HepG2 (cell line): Measurements from ENCODE around the gene HINT1. TPM values are rescaled to one million over a fixed set of nuclear protein-coding genes. Genes with fewer than 3 reads are reported as not detected.

ENCODE experiments used
- ATAC-seq: fragments of 200-7000 bp; cut with Tn5 transposase; 3 replicates; pipeline ENCODE4 v1.9.1; 2020; ENCODE audit warnings: mild to moderate bottlenecking, moderate library complexity
- BruUV-seq: library from RNA; stranded (reverse); fragments of 400-500 nt; replicated peaks from 2 replicates; lab custom pipeline; 2021; lab: Mats Ljungman, UMichigan
- CTCF ChIA-PET: fragments of 300-600 bp; formaldehyde crosslinking; extraction: SDS; loops from one replicate; lab custom pipeline; 2021; ENCODE audit warnings: low total read pairs, inconsistent platforms, low intra/inter-chr PET ratio; lab: Yijun Ruan, JAX
- POLR2A ChIA-PET: fragments of 350-600 bp; sonication (Branson Sonifier 250); formaldehyde crosslinking; loops from one replicate; lab custom pipeline; 2020; ENCODE audit warnings: antibody characterized with exemption, inconsistent platforms; lab: Yijun Ruan, JAX
- DNase-seq: peaks from one replicate; pipeline ENCODE4 v3.0.0-alpha.2; 2015; ENCODE audit warnings: low spot score
- FAIRE-seq: peaks from 3 replicates; lab custom pipeline; 2011; peaks lifted over from hg19 to GRCh38; lab: Jason Lieb, UNC
- H2AFZ ChIP-seq: one replicate; pipeline ENCODE4 v1.6.1; 2011; ENCODE audit warnings: low read length, inconsistent platforms
- H3K27ac ChIP-seq: fragments of 300-600 bp; 3 replicates; pipeline ENCODE4 v1.8.0; 2011; ENCODE audit warnings: mixed run types, mild to moderate bottlenecking, mixed read lengths, low read length, inconsistent platforms; ENCODE audit not compliant: insufficient read depth; ENCODE audit errors: extremely low read length
- H3K27me3 ChIP-seq, 2 experiments: fragments of 200-600 bp in 1 of 2; 2 replicates in 1 of 2; 3 replicates in 1 of 2; pipeline versions ENCODE4 v1.6.0 to v1.8.0; 2011; ENCODE audit warnings: low read length in 2 of 2, mild to moderate bottlenecking in 2 of 2, moderate library complexity in 2 of 2, inconsistent platforms in 1 of 2; ENCODE audit not compliant: insufficient read depth in 2 of 2, control insufficient read depth in 1 of 2
- H3K36me3 ChIP-seq, 2 experiments: fragments of 200-600 bp in 1 of 2; replicated peaks in 1 of 2; 2 replicates in 1 of 2; 3 replicates in 1 of 2; pipeline versions ENCODE4 v1.5.1 to v1.8.0; 2011; ENCODE audit warnings: low read length in 2 of 2, inconsistent platforms in 1 of 2; ENCODE audit not compliant: insufficient read depth in 2 of 2, control insufficient read depth in 1 of 2
- H3K4me1 ChIP-seq: 2 replicates; pipeline ENCODE4 v1.5.1; 2012; ENCODE audit warnings: low read length, inconsistent platforms; ENCODE audit not compliant: insufficient read depth
- H3K4me2 ChIP-seq: 2 replicates; pipeline ENCODE4 v1.6.0; 2011; ENCODE audit warnings: low read depth, low read length, inconsistent platforms
- H3K4me3 ChIP-seq, 3 experiments: fragments of 200-600 bp in 1 of 3; sonication (generic), shearing (Covaris generic) in 1 of 3; replicated peaks in 1 of 3; 2 replicates each; pipeline ENCODE4 v1.5.1; 2011 to 2016; ENCODE audit warnings: low read length in 3 of 3, inconsistent platforms in 2 of 3, low read depth in 2 of 3, mild to moderate bottlenecking in 2 of 3, control low read depth in 1 of 3, mixed read lengths in 1 of 3; ENCODE audit not compliant: insufficient read depth in 1 of 3
- H3K79me2 ChIP-seq: one replicate; pipeline ENCODE4 v1.6.1; 2011; ENCODE audit warnings: low read length, inconsistent platforms; ENCODE audit not compliant: insufficient read depth
- H3K9ac ChIP-seq: 2 replicates; pipeline ENCODE4 v1.6.0; 2011; ENCODE audit warnings: mild to moderate bottlenecking, low read depth, low read length, inconsistent platforms; ENCODE audit not compliant: insufficient read depth
- H3K9me3 ChIP-seq: 2 replicates; pipeline ENCODE4 v1.5.1; 2012; ENCODE audit warnings: mild to moderate bottlenecking, low read length
- H4K20me1 ChIP-seq: 2 replicates; pipeline ENCODE4 v1.6.0; 2011; ENCODE audit warnings: inconsistent platforms, mild to moderate bottlenecking, low read length, moderate library complexity; ENCODE audit not compliant: insufficient read depth
- HINFP ChIP-seq: sonication (generic); formaldehyde crosslinking; IDR thresholded peaks from 2 replicates; pipeline ENCODE4 v1.4.0; 2020; ENCODE audit warnings: low read depth, mild to moderate bottlenecking, missing genetic modification reagents
- PHF5A ChIP-seq: IDR thresholded peaks from one replicate; pipeline ENCODE4 v1.6.1; 2018; ENCODE audit warnings: low read depth, missing genetic modification reagents; ENCODE audit not compliant: unreplicated experiment
- SNRNP70 ChIP-seq: fragments of 200-400 bp; formaldehyde crosslinking; IDR thresholded peaks from 2 replicates; pipeline ENCODE4 v1.6.1; 2017; ENCODE audit warnings: mild to moderate bottlenecking, low read depth, low read length, moderate library complexity
- ZHX2 ChIP-seq, 2 experiments: sonication (generic) in 1 of 2; formaldehyde crosslinking in 1 of 2; IDR thresholded peaks; 2 replicates each; pipeline versions ENCODE4 v1.6.1 to v1.9.0; 2014 to 2022; ENCODE audit warnings: antibody characterized with exemption in 1 of 2, borderline replicate concordance in 1 of 2, inconsistent platforms in 1 of 2, low read depth in 1 of 2, missing genetic modification reagents in 1 of 2
- WGBS: methylation state at CpG from one replicate; pipeline ENCODE4 v1.1.6; 2017; ENCODE audit warnings: low lambda C conversion rate; 5-methylcytosine and 5-hydroxymethylcytosine counted together
- in situ Hi-C: cut with HindIII; loops from 2 replicates; pipeline ENCODE4 v1.10.0; 2017; ENCODE audit warnings: low pct_unique_long_range_greater_than_20kb; ENCODE audit not compliant: extremely low pct_ligation_motif_present
- intact Hi-C: fragments of 100-400 bp; cut with micrococcal nuclease; formaldehyde crosslinking; loops from one replicate; pipeline ENCODE4 v1.10.0; 2022; ENCODE audit not compliant: unreplicated experiment
- polyA plus RNA-seq, 8 experiments: library from polyadenylated mRNA; depleted of rRNA in 3 of 8; stranded (reverse) in 7 of 8; unstranded in 1 of 8; fragments of >200 nt; fragmentation: Illumina TruSeq in 4 of 8; extraction: Trizol in 4 of 8; gene quantifications; 2 replicates each; pipeline versions ENCODE4 v1.2.1 to v1.2.3, GENCODE V29; 2011 to 2016; ENCODE audit warnings: low read depth in 4 of 8, missing spikeins in 1 of 8, mixed read lengths in 1 of 8; ENCODE audit not compliant: insufficient read depth in 1 of 8
- total RNA-seq, 5 experiments: library from RNA; depleted of rRNA; stranded (reverse); fragments of >200 nt; fragmentation: Illumina TruSeq; extraction: Trizol; gene quantifications; 2 replicates each; pipeline ENCODE4 v1.2.3, GENCODE V29; 2016; ENCODE audit warnings: low read depth in 1 of 5

Gene HINT1
- total and polyA plus RNA-seq, 2 of the 13 experiments (the other 11 are each of a cell fraction or from before 2014, with no cell fraction given) = 428 to 997 TPM

DNA sequence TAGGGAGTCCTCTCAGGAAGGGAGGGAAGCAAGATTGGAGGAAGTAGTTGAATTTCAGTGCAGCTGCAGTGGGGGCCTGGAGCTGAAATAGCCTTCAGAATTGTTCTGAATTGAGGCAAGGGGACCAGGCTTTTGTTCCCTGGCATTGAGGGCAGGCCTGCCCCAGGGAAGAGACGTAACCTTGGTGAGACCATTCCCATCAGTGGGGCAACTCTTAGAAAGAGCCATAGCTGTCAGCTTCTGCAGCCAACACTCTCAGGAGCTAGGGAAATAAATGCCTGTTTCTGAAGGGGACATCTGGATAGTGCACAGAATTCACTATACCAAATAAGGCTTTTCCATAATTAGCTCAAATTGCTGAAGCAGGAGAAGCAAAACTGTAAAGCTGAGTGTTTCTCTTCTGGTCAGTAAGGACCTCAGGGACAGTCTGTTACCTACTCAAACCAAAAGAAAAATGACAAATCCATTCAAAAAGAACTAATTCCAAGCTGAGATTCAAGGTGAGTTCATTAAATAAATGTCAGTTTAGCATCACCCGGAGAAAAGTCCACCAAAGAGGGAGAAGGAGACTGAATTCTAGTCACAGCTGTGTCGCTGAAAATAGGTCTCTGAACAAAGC lies 49.7 kb upstream of the HINT1 start:
- Histone ChIP-seq H3K4me1 (no peaks in the 10 kb centered on the region), H3K4me3 (no peak overlapping the region), H3K36me3 (no peaks in the 10 kb centered on the region), H3K27me3 (no peaks in the 10 kb centered on the region; a peak in 1 of 5 replicates), H3K9ac (no peak overlapping the region), H4K20me1 (no peaks in the 10 kb centered on the region), H3K9me3 (no peaks in the 10 kb centered on the region), H3K27ac (no peak overlapping the region), H3K4me2 (no peak overlapping the region), H2AFZ (no peak overlapping the region), H3K79me2 (no peaks in the 10 kb centered on the region)
- TF ChIP-seq ZHX2 (IDR thresholded peaks at IDR 0.05; ENCODE audit: low read depth) (no peak), ZHX2 (CRISPR knock-in tag; IDR thresholded peaks at IDR 0.05; ENCODE audit: borderline replicate concordance) (no peak), PHF5A (CRISPR knock-in tag) (no peak), SNRNP70 (no peak), HINFP (CRISPR knock-in tag) (no peak)
- ChIA-PET POLR2A (no interaction called here), CTCF (no interaction called here)
- no peak for FAIRE-seq
- no peak for ATAC-seq
- in situ Hi-C loops = no loop called here
- DNase-seq = no peak
- intact Hi-C loops = no loop called here
- no TSS peak for BruUV-seq
- 25% methylated on average over 3 of the region's 3 CpGs for WGBS
